Measurements from ENCODE around the gene PRSS56. TPM values are rescaled to one million over a fixed set of nuclear protein-coding genes. Genes with fewer than 3 reads are reported as not detected.
A peak's percentile ranks its signal among the peaks of the same experiment; 100 is the strongest.

The PRSS56 gene
- total and polyA plus RNA-seq, 2 of the 8 experiments (the other 6 are each of a cell fraction or from before 2014, with no cell fraction given), result 0.03 TPM; not detected in 1

GRCh38 chr2:232538671-232539070, 18.5 kb downstream of the PRSS56 start:
- FAIRE-seq, result no peak
- POLR2A ChIA-PET (ENCODE audit: partially characterized antibody), result interaction anchor here (0.6 to 2.4 kb wide), 9 partner anchors 9 to 1074 kb away, joined by 3 to 16 read pairs (median 4); partner anchors contain the start of genes CHRND, EIF4E2, NCL and TIGD1

More at GRCh38 chr2:232538671-232539070, 18.5 kb downstream of the PRSS56 start:
- whole genome bisulfite sequencing, 2 experiments (ENCODE audit: extremely low coverage in 1 of 2, insufficient coverage in 1 of 2, insufficient read length in 1 of 2, insufficient replicate concordance in 2 of 2, low coverage in 1 of 2, low lambda C conversion rate in 2 of 2, missing lambda C conversion rate in 1 of 2), result 77% methylated on average over 1 of the region's 4 CpGs; no CpG with 5 or more reads in 1 of the 2 experiments
- Histone ChIP-seq H2BK5ac (ENCODE audit: low read depth, low read length) (no peak overlapping the region), H3K9ac (replicated peaks in 1 of 4; ENCODE audit: extremely low read depth in 1 of 4, low read depth in 3 of 4, low read length in 3 of 4) (no peak overlapping the region), H3K79me1 (ENCODE audit: low read depth, low read length) (no peaks in the 10 kb centered on the region), H2BK120ac (replicated peaks; ENCODE audit: low read depth, low read length) (no peak overlapping the region), H3K27me3 (replicated peaks in 1 of 4; ENCODE audit: control insufficient read depth in 3 of 4, extremely low read depth in 1 of 4, insufficient read depth in 3 of 4, low read length in 3 of 4) (no peaks in the 10 kb centered on the region), H2BK20ac (ENCODE audit: low read length) (no peak overlapping the region), H2AK5ac (ENCODE audit: low read depth, low read length) (no peak overlapping the region), H3K23ac (ENCODE audit: insufficient read length) (no peak overlapping the region), H3K56ac (replicated peaks; ENCODE audit: insufficient read length, low read depth, low read length) (no peak overlapping the region), H3K9me3 (ENCODE audit: insufficient read depth in 2 of 2, low read depth in 1 of 2, low read length in 1 of 2) (0 out of 4 replicates have a peak, but pooled peaks cover 0 to 5% of the 10 kb centered on the region in 2 experiments), H3K14ac (ENCODE audit: insufficient read length) (no peak overlapping the region), H2AFZ (ENCODE audit: low read length) (no peak overlapping the region), H3K27ac (ENCODE audit: low read depth, low read length) (no peak overlapping the region), H4K91ac (replicated peaks; ENCODE audit: insufficient read length, low read length) (no peak overlapping the region), H3K4me2 (ENCODE audit: insufficient read depth in 1 of 2, low read depth in 2 of 2, low read length in 2 of 2) (no peak overlapping the region), H3K4me3 (ENCODE audit: extremely low read depth in 1 of 4, insufficient read depth in 2 of 4, low read depth in 3 of 4, low read length in 4 of 4) (no peak overlapping the region), H3K23me2 (ENCODE audit: low read depth, low read length) (0 out of 2 replicates have a peak, but pooled peaks cover 1% of the 10 kb centered on the region), H3K4me1 (replicated peaks in 1 of 4; ENCODE audit: control insufficient read depth in 3 of 4, insufficient read depth in 4 of 4, low read length in 3 of 4) (peaks cover 0 to 18% (median 11%) of the 10 kb centered on the region in 4 experiments; a peak in 6 of 7 replicates), H4K8ac (ENCODE audit: extremely low read depth, insufficient read depth, low read length) (no peak overlapping the region), H3K36me3 (ENCODE audit: control insufficient read depth in 2 of 4, insufficient read depth in 4 of 4, low read length in 3 of 4) (no peaks in the 10 kb centered on the region), H3K4ac (replicated peaks; ENCODE audit: insufficient read length, low read depth, low read length) (no peak overlapping the region), H3K18ac (ENCODE audit: extremely low read depth, low read length) (no peak overlapping the region; the same call in 1 of the 2 replicates), H4K5ac (ENCODE audit: insufficient read length, low read depth, low read length) (no peak overlapping the region), H4K20me1 (replicated peaks in 1 of 2; ENCODE audit: control insufficient read depth in 1 of 2, insufficient read depth in 2 of 2, low read length in 2 of 2) (peaks cover 0 to 3% of the 10 kb centered on the region in 2 experiments), H2BK12ac (ENCODE audit: low read depth, low read length) (no peak overlapping the region), H2BK15ac (ENCODE audit: low read length) (no peak overlapping the region), H3K79me2 (ENCODE audit: control insufficient read depth in 1 of 2, insufficient read depth in 2 of 2, low read length in 2 of 2) (no peaks in the 10 kb centered on the region)
- DNase-seq (ENCODE audit: low read depth in 1 of 2, low spot score in 2 of 2), result peak in 1 of 2 experiments; percentile 44
- CTCF ChIA-PET (ENCODE audit: partially characterized antibody), result interaction anchor here (0.6 to 5.5 kb wide), 17 partner anchors 9 to 534 kb away, joined by 3 to 29 read pairs (median 4); partner anchors contain the start of genes CHRND, EIF4E2, PRSS56 and TIGD1
- TF ChIP-seq YY1 (IDR thresholded peaks at IDR 0.05; ENCODE audit: low read depth, low read length) (no peak), CBX5 (IDR thresholded peaks at IDR 0.05; ENCODE audit: low read depth, low read length) (no peak), RFX5 (IDR thresholded peaks at IDR 0.05; ENCODE audit: borderline replicate concordance, low read depth, low read length) (no peak), KDM4A (IDR thresholded peaks at IDR 0.05; ENCODE audit: low read depth, low read length, severe bottlenecking) (no peak)

All from H1 (cell line).